ENCODE measurements around the gene RNF112. TPM values are rescaled to one million over a fixed set of nuclear protein-coding genes. Genes with fewer than 3 reads are reported as not detected.

The RNF112 gene
- total and polyA plus RNA-seq, 2 of the 8 experiments (the other 6 are each of a cell fraction or from before 2014, with no cell fraction given) = 1.1 to 2.2 TPM

GRCh38 chr17:19378416-19379360, 32.3 kb upstream of the RNF112 start, which contains the start of gene MAPK7 (continued):
- no peak for TF ChIP-seq EGR1 (IDR thresholded peaks at IDR 0.05; ENCODE audit: borderline replicate concordance, low read depth, low read length)
- TF ChIP-seq SIN3A (conservative IDR thresholded peaks at IDR 0.05 in 1 of 2, IDR thresholded peaks at IDR 0.05 in 1 of 2; ENCODE audit: low read depth in 1 of 2, low read length in 2 of 2) = peak; percentile 29 to 34; a peak in 1 of 4 replicates
- TF ChIP-seq PHF8 (conservative IDR thresholded peaks at IDR 0.05; ENCODE audit: low read depth, low read length) = 0 out of 2 replicates have a peak, but pooled peaks have one; percentile 12
- no peak for TF ChIP-seq CHD7 (IDR thresholded peaks at IDR 0.05; ENCODE audit: insufficient replicate concordance, low read length)
- TF ChIP-seq HDAC2 (IDR thresholded peaks at IDR 0.05; ENCODE audit: borderline replicate concordance in 1 of 2, low read depth in 2 of 2, low read length in 2 of 2) = 0 out of 4 replicates have a peak, but pooled peaks of 1 of the 2 experiments have one; percentile 13

Measured in H1 (cell line).